Sigmoid colon (tissue), 7 donors: ENCODE data around the gene SH3PXD2B. TPM values are rescaled to one million over a fixed set of nuclear protein-coding genes. Genes with fewer than 3 reads are reported as not detected.
"Not testable (repeated sequence)": the region's sequence is repeated elsewhere in the genome, so short reads cannot be mapped to it uniquely, and the experiment has no call there.

Source experiments
- DNase-seq: peaks from one replicate; pipeline ENCODE4 v3.0.0-alpha.2; 2019
- H3K27ac ChIP-seq, 4 donors: fragments of 200-600 bp; sonication (generic); one replicate each; pipeline ENCODE4 v1.5.1; 2016 to 2019; ENCODE audit warnings: mild to moderate bottlenecking in 1 of 4
- H3K27me3 ChIP-seq, 3 donors: fragments of 200-600 bp; sonication (generic); one replicate each; pipeline ENCODE4 v1.5.1; 2019; ENCODE audit warnings: mild to moderate bottlenecking in 1 of 3
- H3K36me3 ChIP-seq, 4 donors: fragments of 200-600 bp; sonication (generic); one replicate each; pipeline ENCODE4 v1.5.1; 2016 to 2019
- H3K4me1 ChIP-seq, 4 donors: fragments of 200-600 bp; sonication (generic); one replicate each; pipeline ENCODE4 v1.5.1; 2017 to 2019
- H3K4me3 ChIP-seq, 4 donors: fragments of 200-600 bp; sonication (generic); one replicate each; pipeline ENCODE4 v1.5.1; 2017 to 2019; ENCODE audit warnings: mild to moderate bottlenecking in 2 of 4, moderate library complexity in 1 of 4
- H3K9me3 ChIP-seq, 4 donors: fragments of 200-600 bp in 3 of 4; sonication (generic) in 3 of 4; one replicate each; pipeline versions ENCODE4 v1.5.1 to v1.6.1; 2013 to 2019
- EP300 ChIP-seq, 4 donors: sonication (generic); formaldehyde crosslinking; IDR thresholded peaks; one replicate each; pipeline ENCODE4 v1.6.1; 2017; ENCODE audit warnings: antibody characterized with exemption in 4 of 4
- POLR2A ChIP-seq, 2 donors: fragments of 450-650 bp; IDR thresholded peaks; one replicate each; pipeline ENCODE4 v1.6.1; 2016; ENCODE audit warnings: antibody characterized with exemption in 2 of 2, mild to moderate bottlenecking in 2 of 2, moderate library complexity in 2 of 2
- POLR2AphosphoS5 ChIP-seq, 4 donors: sonication (generic); formaldehyde crosslinking; IDR thresholded peaks; one replicate each; pipeline ENCODE4 v1.6.1; 2017; ENCODE audit warnings: antibody characterized with exemption in 4 of 4
- WGBS, 2 donors: extraction: QIAGEN DNeasy Blood & Tissue Kit; methylation state at CpG; one replicate each; pipeline ENCODE4 v1.1.7; 2013; 5-methylcytosine and 5-hydroxymethylcytosine counted together
- intact Hi-C: fragments of 100-400 bp; cut with DNase I; formaldehyde crosslinking; loops from one replicate; pipeline ENCODE4 v1.15.1; 2023
- polyA plus RNA-seq, 3 donors: library from polyadenylated mRNA; stranded (reverse); fragments of 200-250 nt; gene quantifications; one replicate each; pipeline ENCODE4 v1.2.3, GENCODE V29; 2013
- total RNA-seq, 4 donors: library from RNA; depleted of rRNA; stranded (reverse); fragments of >200 nt; gene quantifications; one replicate each; pipeline ENCODE4 v1.1.0, GENCODE V29; 2016
- TF ChIP-seq, protein P1 (sequence below), 4 experiments: fragments of 450-650 bp in 3 of 4; fragments of 200-600 bp in 1 of 4; IDR thresholded peaks; one replicate each; pipeline ENCODE4 v1.5.1; 2016 to 2019; ENCODE audit warnings: antibody characterized with exemption in 4 of 4, mild to moderate bottlenecking in 3 of 4, moderate library complexity in 2 of 4
- donor health status: healthy with polysubstance abuse.
- donor health status: Bipolar disorder and iron deficiency.
- donor health status: healthy.

The SH3PXD2B gene
- total and polyA plus RNA-seq, 7 donors = 3.6 to 45.7 (median 19.3) TPM

DNA sequence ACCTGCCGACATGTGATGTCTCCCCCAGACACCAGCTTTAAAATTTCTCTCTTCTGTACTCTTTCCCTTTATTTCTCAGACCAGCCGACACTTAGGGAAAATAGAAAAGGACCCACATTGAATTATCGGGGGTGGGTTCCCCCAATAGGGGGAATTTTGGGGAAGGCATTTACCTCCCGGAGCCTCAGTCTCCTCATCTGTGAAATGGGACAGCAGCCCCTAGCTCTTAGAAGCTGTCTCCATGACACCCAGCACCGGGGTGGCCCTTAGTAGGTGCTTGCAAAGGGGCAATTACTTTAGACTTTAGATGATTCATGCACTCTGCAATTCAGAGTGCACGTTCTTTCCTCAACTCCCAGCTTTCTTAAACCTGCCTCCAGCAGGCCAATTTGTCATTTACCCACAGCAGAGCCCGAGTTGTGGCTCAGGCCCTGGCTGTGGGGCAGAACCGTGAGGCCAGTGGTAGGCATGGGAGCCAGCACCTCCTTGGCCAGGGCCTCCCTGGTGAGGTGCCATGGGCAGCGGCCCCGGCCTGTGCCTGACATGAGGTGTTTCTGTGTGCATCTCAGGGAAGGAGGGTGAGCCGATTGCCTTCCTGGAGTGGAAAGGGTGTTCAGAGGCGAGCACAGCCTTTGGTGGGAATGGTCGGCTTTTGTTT is 51.7 kb downstream of the SH3PXD2B start:
- H3K9me3 ChIP-seq = no peaks in the 10 kb centered on the region
- peak overlapping the region; percentile 81 to 96 (median 92) for H3K27ac ChIP-seq
- H3K4me3 ChIP-seq = peak overlapping the region in 2 of 4 donors; percentile 2 to 7
- 82 to 90% methylated on average over 13 of the region's 13 CpGs for WGBS, 2 donors
- TF ChIP-seq POLR2A (IDR thresholded peaks at IDR 0.05) = no peak
- TF ChIP-seq, protein P1, sequence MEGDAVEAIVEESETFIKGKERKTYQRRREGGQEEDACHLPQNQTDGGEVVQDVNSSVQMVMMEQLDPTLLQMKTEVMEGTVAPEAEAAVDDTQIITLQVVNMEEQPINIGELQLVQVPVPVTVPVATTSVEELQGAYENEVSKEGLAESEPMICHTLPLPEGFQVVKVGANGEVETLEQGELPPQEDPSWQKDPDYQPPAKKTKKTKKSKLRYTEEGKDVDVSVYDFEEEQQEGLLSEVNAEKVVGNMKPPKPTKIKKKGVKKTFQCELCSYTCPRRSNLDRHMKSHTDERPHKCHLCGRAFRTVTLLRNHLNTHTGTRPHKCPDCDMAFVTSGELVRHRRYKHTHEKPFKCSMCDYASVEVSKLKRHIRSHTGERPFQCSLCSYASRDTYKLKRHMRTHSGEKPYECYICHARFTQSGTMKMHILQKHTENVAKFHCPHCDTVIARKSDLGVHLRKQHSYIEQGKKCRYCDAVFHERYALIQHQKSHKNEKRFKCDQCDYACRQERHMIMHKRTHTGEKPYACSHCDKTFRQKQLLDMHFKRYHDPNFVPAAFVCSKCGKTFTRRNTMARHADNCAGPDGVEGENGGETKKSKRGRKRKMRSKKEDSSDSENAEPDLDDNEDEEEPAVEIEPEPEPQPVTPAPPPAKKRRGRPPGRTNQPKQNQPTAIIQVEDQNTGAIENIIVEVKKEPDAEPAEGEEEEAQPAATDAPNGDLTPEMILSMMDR (IDR thresholded peaks at IDR 0.05) = no peak
- H3K27me3 ChIP-seq = no peaks in the 10 kb centered on the region
- H3K36me3 ChIP-seq = peaks cover 0 to 22% (median 5%) of the 10 kb centered on the region in 4 donors
- H3K4me1 ChIP-seq = peaks cover 0 to 51% (median 44%) of the 10 kb centered on the region in 4 donors
- DNase-seq = no peak
- intact Hi-C loops = loop anchor here (2.0 kb wide), 1 partner anchor 50 kb away; no protein-coding TSS in a partner anchor

DNA sequence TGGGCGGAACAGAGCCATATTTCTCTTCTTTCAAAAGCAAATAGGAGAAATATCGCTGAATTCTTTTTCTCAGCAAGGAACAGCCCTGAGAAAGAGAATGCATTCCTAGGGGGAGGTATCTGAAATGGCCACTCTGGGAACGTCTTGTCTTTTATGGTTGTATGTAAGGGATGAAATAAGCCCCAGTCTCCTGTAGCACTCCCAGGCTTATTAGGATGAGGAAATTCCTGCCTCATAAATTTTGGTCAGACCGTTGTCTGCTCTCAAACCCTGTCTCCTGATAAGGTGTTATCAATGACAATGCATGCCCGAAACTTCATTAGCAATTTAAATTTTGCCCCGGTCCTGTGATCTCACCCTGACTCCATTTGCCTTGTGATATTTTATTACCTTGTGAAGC is 52.3 kb downstream of the SH3PXD2B start:
- Histone ChIP-seq H3K36me3 (peaks cover 0 to 22% (median 5%) of the 10 kb centered on the region in 4 donors), H3K4me1 (peaks cover 0 to 45% (median 38%) of the 10 kb centered on the region in 4 donors), H3K27ac (peak overlapping the region in 3 of 4 donors; percentile 91 to 96 (median 92))
- DNase-seq, H3K4me3 ChIP-seq, H3K27me3 ChIP-seq, H3K9me3 ChIP-seq: not testable (repeated sequence)
- WGBS, 2 donors = 90 to 95% methylated on average over 6 of the region's 6 CpGs
- intact Hi-C loops = loop anchor here (2.0 kb wide), 1 partner anchor 51 kb away; no protein-coding TSS in a partner anchor

- WGBS, 2 donors = 91 to 94% methylated on average over 4 of the region's 4 CpGs
- H3K27ac ChIP-seq = peak overlapping the region in 1 of 4 donors; percentile 37
- TF ChIP-seq POLR2A (IDR thresholded peaks at IDR 0.05) (no peak), EP300 (IDR thresholded peaks at IDR 0.05) (no peak), POLR2AphosphoS5 (IDR thresholded peaks at IDR 0.05) (no peak)
- TF ChIP-seq, protein P1 (IDR thresholded peaks at IDR 0.05) = no peak
Observed at GRCh38 chr5:172399826-172400225, 54.5 kb downstream of the SH3PXD2B start.

GRCh38 chr5:172399336-172399735 is 55.0 kb downstream of the SH3PXD2B start:
- peaks cover 0 to 10% (median 5%) of the 10 kb centered on the region in 4 donors for H3K36me3 ChIP-seq
- 90 to 92% methylated on average over 6 of the region's 6 CpGs for WGBS, 2 donors
- TF ChIP-seq, protein P1 (IDR thresholded peaks at IDR 0.05) = no peak
- TF ChIP-seq POLR2AphosphoS5 (IDR thresholded peaks at IDR 0.05) (no peak), EP300 (IDR thresholded peaks at IDR 0.05) (no peak), POLR2A (IDR thresholded peaks at IDR 0.05) (no peak)
- H3K27me3 ChIP-seq = no peaks in the 10 kb centered on the region
- peaks cover 0 to 33% (median 28%) of the 10 kb centered on the region in 4 donors for H3K4me1 ChIP-seq
- no peaks in the 10 kb centered on the region for H3K9me3 ChIP-seq
- intact Hi-C loops = no loop called here
- peak; percentile 24 for DNase-seq
- H3K27ac ChIP-seq = no peak overlapping the region
- no peak overlapping the region for H3K4me3 ChIP-seq

More at GRCh38 chr5:172399826-172400225, 54.5 kb downstream of the SH3PXD2B start:
- H3K4me3 ChIP-seq = no peak overlapping the region
- no peaks in the 10 kb centered on the region for H3K9me3 ChIP-seq
- DNase-seq = no peak
- intact Hi-C loops = no loop called here
- H3K36me3 ChIP-seq = peaks cover 0 to 9% (median 2%) of the 10 kb centered on the region in 4 donors
- H3K4me1 ChIP-seq = peaks cover 0 to 38% (median 32%) of the 10 kb centered on the region in 4 donors
- no peaks in the 10 kb centered on the region for H3K27me3 ChIP-seq

GRCh38 chr5:172398645-172399044 is 55.7 kb downstream of the SH3PXD2B start:
- 89 to 92% methylated on average over 4 of the region's 4 CpGs for WGBS, 2 donors
- Histone ChIP-seq H3K4me1 (peaks cover 0 to 26% (median 21%) of the 10 kb centered on the region in 4 donors), H3K36me3 (peaks cover 0 to 17% (median 6%) of the 10 kb centered on the region in 4 donors)
- H3K4me3 ChIP-seq, H3K9me3 ChIP-seq, DNase-seq, intact Hi-C loops, H3K27me3 ChIP-seq, H3K27ac ChIP-seq: not testable (repeated sequence)

DNA sequence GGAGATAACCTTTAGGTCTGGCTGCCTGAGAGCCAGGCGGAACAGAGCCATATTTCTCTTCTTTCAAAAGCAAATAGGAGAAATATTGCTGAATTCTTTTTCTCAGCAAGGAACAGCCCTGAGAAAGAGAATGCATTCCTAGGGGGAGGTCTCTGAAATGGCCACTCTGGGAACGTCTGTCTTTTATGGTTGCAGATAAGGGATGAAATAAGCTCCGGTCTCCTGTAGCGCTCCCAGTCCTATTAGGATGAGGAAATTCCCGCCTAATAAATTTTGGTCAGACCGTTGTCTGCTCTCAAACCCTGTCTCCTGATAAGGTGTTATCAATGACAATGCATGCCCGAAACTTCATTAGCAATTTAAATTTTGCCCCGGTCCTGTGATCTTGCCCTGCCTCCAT is 57.3 kb downstream of the SH3PXD2B start:
- intact Hi-C loops, DNase-seq, H3K4me3 ChIP-seq, H3K27ac ChIP-seq, H3K27me3 ChIP-seq, H3K9me3 ChIP-seq, H3K4me1 ChIP-seq: not testable (repeated sequence)
- 95 to 96% methylated on average over 8 of the region's 8 CpGs for WGBS, 2 donors
- H3K36me3 ChIP-seq = peaks cover 0 to 34% (median 7%) of the 10 kb centered on the region in 4 donors
